ENCODE results near the gene WFIKKN1.

The WFIKKN1 gene

GRCh38 chr16:603933-604332 is 26.9 kb upstream of the WFIKKN1 start:
- DNase-seq (ENCODE audit: insufficient read length, low spot score): no peak
- no peak for FAIRE-seq
- TF ChIP-seq POLR2A (IDR thresholded peaks at IDR 0.05; ENCODE audit: low read depth, low read length): no peak

- DNase-seq (ENCODE audit: insufficient read length, low spot score) (no peak), FAIRE-seq (no peak)
- no peak for TF ChIP-seq POLR2A (IDR thresholded peaks at IDR 0.05; ENCODE audit: low read depth, low read length)
Observed at GRCh38 chr16:606656-607307, 24.0 kb upstream of the WFIKKN1 start.

GRCh38 chr16:608019-608418 is 22.8 kb upstream of the WFIKKN1 start:
- FAIRE-seq (no peak), DNase-seq (ENCODE audit: insufficient read length, low spot score) (no peak)
- no peak for TF ChIP-seq POLR2A (IDR thresholded peaks at IDR 0.05; ENCODE audit: low read depth, low read length)

GRCh38 chr16:609316-609715 is 21.5 kb upstream of the WFIKKN1 start:
- no peak for TF ChIP-seq POLR2A (IDR thresholded peaks at IDR 0.05; ENCODE audit: low read depth, low read length)
- FAIRE-seq: no peak
- DNase-seq (ENCODE audit: insufficient read length, low spot score): no peak

- no peak for FAIRE-seq
- no peak for TF ChIP-seq POLR2A (IDR thresholded peaks at IDR 0.05; ENCODE audit: low read depth, low read length)
- DNase-seq (ENCODE audit: insufficient read length, low spot score): no peak
Observed at GRCh38 chr16:609984-610383, 20.8 kb upstream of the WFIKKN1 start.

GRCh38 chr16:610513-611381 is 20.0 kb upstream of the WFIKKN1 start:
- TF ChIP-seq POLR2A (IDR thresholded peaks at IDR 0.05; ENCODE audit: low read depth, low read length): no peak
- FAIRE-seq (no peak), DNase-seq (ENCODE audit: insufficient read length, low spot score) (no peak)

GRCh38 chr16:615122-615521 is 15.7 kb upstream of the WFIKKN1 start:
- DNase-seq (ENCODE audit: insufficient read length, low spot score) (no peak), FAIRE-seq (no peak)
- no peak for TF ChIP-seq POLR2A (IDR thresholded peaks at IDR 0.05; ENCODE audit: low read depth, low read length)

- no peak for DNase-seq (ENCODE audit: insufficient read length, low spot score)
- no peak for TF ChIP-seq POLR2A (IDR thresholded peaks at IDR 0.05; ENCODE audit: low read depth, low read length)
- no peak for FAIRE-seq
Observed at GRCh38 chr16:616733-617586, 13.8 kb upstream of the WFIKKN1 start.

GRCh38 chr16:617855-618254 is 12.9 kb upstream of the WFIKKN1 start:
- FAIRE-seq (no peak), DNase-seq (ENCODE audit: insufficient read length, low spot score) (no peak)
- no peak for TF ChIP-seq POLR2A (IDR thresholded peaks at IDR 0.05; ENCODE audit: low read depth, low read length)

GRCh38 chr16:619476-620100 is 11.2 kb upstream of the WFIKKN1 start:
- no peak for TF ChIP-seq POLR2A (IDR thresholded peaks at IDR 0.05; ENCODE audit: low read depth, low read length)
- DNase-seq (ENCODE audit: insufficient read length, low spot score) (no peak), FAIRE-seq (no peak)

- TF ChIP-seq POLR2A (IDR thresholded peaks at IDR 0.05; ENCODE audit: low read depth, low read length): no peak
- no peak for DNase-seq (ENCODE audit: insufficient read length, low spot score)
- FAIRE-seq: no peak
Observed at GRCh38 chr16:620700-621525, 9.9 kb upstream of the WFIKKN1 start.

GRCh38 chr16:621526-622105 is 9.2 kb upstream of the WFIKKN1 start:
- TF ChIP-seq POLR2A (IDR thresholded peaks at IDR 0.05; ENCODE audit: low read depth, low read length): no peak
- no peak for FAIRE-seq
- DNase-seq (ENCODE audit: insufficient read length, low spot score): no peak

- TF ChIP-seq POLR2A (IDR thresholded peaks at IDR 0.05; ENCODE audit: low read depth, low read length): no peak
- FAIRE-seq: no peak
- DNase-seq (ENCODE audit: insufficient read length, low spot score): no peak
Observed at GRCh38 chr16:622920-623280, 7.9 kb upstream of the WFIKKN1 start.
